Cardiac fibroblast (primary cell): Measurements from ENCODE around the gene EP300.
A peak's percentile ranks its signal among the peaks of the same experiment; 100 is the strongest.

Experiments
- DNase-seq, 2 donors: peaks; one replicate each; pipeline versions ENCODE4 v3.0.0 to v3.0.0-alpha.2; 2010; ENCODE audit warnings: low read depth in 2 of 2
- H3K4me3 ChIP-seq, 2 donors: replicated peaks in 1 of 2; 1 replicate in 1 of 2; 2 replicates in 1 of 2; pipeline ENCODE4 v1.5.1; 2011; ENCODE audit warnings: low read depth in 2 of 2, low read length in 2 of 2, mild to moderate bottlenecking in 2 of 2, moderate library complexity in 1 of 2
- TF ChIP-seq, protein P1 (sequence below): IDR thresholded peaks from one replicate; pipeline ENCODE4 v1.5.1; 2011; ENCODE audit warnings: low read depth, mild to moderate bottlenecking, low read length, inconsistent platforms

Gene EP300

DNA sequence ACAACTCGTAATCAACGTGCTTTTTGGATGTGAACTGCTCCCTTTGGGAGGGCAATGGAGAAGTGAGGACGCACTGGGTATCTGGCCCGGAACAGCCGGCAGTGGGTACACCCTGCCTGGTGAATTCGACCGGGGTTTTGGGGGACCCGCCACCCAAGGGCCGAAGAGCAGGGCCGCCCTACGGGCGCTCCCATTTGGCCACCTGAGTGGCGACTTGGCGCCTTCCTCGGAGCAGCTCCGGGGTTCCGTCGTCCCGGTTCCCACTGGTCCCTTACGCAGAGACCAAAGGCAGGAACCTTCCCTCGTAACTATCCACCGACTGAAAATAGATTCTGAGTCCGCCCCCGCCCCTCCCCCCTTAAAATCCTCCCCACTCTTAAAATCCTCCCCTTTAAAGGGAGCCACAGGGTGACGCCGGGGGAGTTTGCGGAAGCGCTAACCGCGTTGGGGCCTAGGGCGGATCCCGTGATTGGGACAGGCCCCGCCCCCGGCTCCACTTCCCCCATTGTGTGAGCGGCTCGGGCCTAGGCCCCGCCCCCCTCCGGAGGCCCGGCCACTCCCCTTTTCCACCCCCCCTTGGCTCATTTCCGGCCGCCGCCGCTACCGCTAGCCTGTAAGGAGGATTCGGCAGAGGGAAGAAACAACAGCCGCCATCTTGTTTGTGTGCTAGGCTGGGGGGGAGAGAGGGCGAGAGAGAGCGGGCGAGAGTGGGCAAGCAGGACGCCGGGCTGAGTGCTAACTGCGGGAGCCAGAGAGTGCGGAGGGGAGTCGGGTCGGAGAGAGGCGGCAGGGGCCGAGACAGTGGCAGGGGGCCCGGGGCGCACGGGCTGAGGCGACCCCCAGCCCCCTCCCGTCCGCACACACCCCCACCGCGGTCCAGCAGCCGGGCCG is 1.0 kb upstream of the EP300 start:
- TF ChIP-seq, protein P1, sequence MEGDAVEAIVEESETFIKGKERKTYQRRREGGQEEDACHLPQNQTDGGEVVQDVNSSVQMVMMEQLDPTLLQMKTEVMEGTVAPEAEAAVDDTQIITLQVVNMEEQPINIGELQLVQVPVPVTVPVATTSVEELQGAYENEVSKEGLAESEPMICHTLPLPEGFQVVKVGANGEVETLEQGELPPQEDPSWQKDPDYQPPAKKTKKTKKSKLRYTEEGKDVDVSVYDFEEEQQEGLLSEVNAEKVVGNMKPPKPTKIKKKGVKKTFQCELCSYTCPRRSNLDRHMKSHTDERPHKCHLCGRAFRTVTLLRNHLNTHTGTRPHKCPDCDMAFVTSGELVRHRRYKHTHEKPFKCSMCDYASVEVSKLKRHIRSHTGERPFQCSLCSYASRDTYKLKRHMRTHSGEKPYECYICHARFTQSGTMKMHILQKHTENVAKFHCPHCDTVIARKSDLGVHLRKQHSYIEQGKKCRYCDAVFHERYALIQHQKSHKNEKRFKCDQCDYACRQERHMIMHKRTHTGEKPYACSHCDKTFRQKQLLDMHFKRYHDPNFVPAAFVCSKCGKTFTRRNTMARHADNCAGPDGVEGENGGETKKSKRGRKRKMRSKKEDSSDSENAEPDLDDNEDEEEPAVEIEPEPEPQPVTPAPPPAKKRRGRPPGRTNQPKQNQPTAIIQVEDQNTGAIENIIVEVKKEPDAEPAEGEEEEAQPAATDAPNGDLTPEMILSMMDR, result no peak

DNA sequence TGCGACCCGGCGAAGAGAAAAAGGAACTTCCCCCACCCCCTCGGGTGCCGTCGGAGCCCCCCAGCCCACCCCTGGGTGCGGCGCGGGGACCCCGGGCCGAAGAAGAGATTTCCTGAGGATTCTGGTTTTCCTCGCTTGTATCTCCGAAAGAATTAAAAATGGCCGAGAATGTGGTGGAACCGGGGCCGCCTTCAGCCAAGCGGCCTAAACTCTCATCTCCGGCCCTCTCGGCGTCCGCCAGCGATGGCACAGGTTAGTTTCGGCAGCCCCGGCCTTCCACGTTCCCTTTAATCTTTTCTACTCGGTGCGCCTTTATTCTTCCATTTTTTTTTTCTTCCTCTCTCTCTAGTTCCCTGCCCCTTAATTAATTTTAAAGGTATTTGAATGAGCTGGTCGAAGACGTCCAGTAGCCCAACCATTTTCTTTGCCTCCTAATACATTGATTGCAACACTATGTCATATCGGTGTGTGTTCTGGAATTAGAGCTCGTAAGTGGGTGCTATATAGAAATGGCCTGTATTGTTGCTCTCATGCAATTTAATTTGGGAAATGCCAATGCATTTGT is 537 bp downstream of the EP300 start:
- peak overlapping the region; percentile 76 to 88 for H3K4me3 ChIP-seq
- peak; percentile 23 to 48 for DNase-seq
- TF ChIP-seq, protein P1, result no peak

More for the DNA sequence above, 1.0 kb upstream of the EP300 start:
- peak overlapping the region; percentile 80 to 88 for H3K4me3 ChIP-seq
- DNase-seq, result peak; percentile 99

DNA sequence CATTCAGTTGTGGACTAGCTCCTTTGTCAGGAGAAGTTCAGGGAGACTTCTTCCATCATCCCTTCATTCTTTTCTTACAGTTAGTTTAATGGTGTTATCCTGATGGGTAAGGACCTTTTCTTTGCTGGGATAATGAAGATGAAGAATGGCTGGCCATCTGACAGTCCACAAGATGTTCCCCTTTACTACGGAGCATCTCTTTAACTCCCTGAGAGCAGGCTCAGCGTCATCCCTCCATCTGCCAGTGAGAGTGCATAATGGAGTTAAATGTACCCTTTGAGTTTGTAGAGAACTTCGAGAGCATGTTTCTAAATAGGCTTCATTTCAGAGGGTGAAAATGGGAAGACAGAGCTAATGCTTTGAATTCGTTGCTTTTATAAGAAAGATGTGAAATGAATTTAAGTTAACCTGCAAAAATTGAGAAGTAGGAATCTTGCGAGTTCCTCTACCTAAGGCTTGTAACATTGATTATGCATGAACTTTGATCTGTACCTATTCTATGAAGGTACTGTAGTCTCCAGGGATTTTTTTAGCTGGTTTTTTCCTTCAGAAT is 1.7 kb downstream of the EP300 start:
- peak overlapping the region; percentile 76 to 88 for H3K4me3 ChIP-seq
- peak; percentile 42 to 44 for DNase-seq
- TF ChIP-seq, protein P1, result no peak

DNA sequence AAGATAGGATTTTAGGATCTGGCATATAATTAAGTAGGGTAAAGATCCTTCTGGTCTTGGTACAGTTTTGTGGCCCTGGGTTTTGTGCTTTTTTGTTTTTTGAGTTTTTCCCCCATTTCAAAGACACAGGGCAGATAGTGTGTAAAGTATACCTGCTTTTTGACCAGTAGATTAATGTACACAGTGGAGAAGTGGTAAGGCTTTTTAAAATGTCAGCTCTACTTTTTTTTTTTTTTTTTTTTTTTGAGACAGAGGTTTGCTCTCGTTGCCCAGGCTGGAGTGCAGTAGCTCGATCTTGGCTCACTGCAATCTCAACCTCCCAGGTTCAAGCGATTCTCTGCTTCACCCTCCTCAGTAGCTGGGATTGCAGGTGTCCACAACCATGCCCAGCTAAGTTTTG is 4.0 kb downstream of the EP300 start:
- TF ChIP-seq, protein P1, result no peak
- DNase-seq, result no peak
- no peak overlapping the region for H3K4me3 ChIP-seq

DNA sequence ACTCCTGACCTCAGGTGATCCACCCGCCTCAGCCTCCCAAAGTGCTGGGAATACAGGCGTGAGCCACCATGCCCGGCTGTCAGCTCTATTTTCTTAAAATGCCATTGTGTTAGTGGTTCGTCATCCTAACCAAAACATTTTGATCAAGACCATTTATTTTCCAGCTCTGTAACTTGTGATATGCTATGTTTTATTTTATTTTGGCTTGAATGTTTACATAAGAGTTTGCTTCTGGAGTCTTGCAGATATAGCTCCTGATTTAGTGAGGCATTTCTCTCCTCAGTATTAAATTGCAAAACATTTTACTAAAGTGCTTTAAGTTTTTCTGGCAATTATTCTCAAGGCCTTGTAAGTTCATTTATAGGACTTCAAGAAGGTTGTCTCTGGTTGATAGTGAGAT is 4.4 kb downstream of the EP300 start:
- DNase-seq, result no peak
- TF ChIP-seq, protein P1, result no peak
- no peak overlapping the region for H3K4me3 ChIP-seq

DNA sequence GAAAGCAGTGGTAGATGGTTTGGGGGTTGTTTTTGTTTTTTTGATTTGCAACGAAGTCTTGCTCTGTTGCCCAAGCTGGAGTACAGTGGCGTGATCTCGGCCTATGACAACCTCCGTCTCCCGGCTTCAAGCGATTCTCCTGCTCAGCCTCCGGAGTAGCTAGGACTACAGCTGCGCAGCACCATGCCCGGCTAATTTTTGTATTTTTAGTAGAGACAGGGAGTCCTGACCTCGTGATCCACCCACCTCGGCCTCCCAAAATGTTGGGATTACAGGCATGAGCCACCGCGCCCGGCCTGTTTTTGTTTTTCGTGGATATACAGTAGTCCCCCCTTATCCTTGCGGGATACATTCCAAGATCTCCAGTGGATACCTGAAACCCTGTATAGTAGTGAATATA is 6.6 kb downstream of the EP300 start:
- H3K4me3 ChIP-seq, result no peak overlapping the region
- TF ChIP-seq, protein P1, result no peak
- DNase-seq, result no peak
